Embryonic facial prominence (tissue), 1 donor: ENCODE results near the gene TMEM250.

Source experiments
- DNase-seq: peaks from one replicate; pipeline ENCODE4 v3.0.0-alpha.2; 2016; ENCODE audit errors: extremely low spot score

TMEM250 gene

GRCh38 chr9:136133191-136133958, 14.7 kb upstream of the TMEM250 start:
- DNase-seq: no peak

- no peak for DNase-seq
Observed at GRCh38 chr9:136132512-136133050, 13.9 kb upstream of the TMEM250 start.

- DNase-seq: no peak
Observed at GRCh38 chr9:136131629-136132511, 13.2 kb upstream of the TMEM250 start.

GRCh38 chr9:136129176-136129575, 10.5 kb upstream of the TMEM250 start:
- DNase-seq: no peak

GRCh38 chr9:136128436-136128835, 9.8 kb upstream of the TMEM250 start:
- DNase-seq: no peak

GRCh38 chr9:136127313-136127712, 8.6 kb upstream of the TMEM250 start:
- DNase-seq: no peak

GRCh38 chr9:136124976-136125692, 6.5 kb upstream of the TMEM250 start:
- no peak for DNase-seq

- DNase-seq: no peak
Observed at GRCh38 chr9:136122425-136123383, 4.0 kb upstream of the TMEM250 start.

GRCh38 chr9:136121801-136122200, 3.1 kb upstream of the TMEM250 start:
- no peak for DNase-seq

GRCh38 chr9:136120438-136120844, 1.8 kb upstream of the TMEM250 start:
- DNase-seq: no peak

- DNase-seq: no peak
Observed at GRCh38 chr9:136119883-136120393, 1.3 kb upstream of the TMEM250 start.

GRCh38 chr9:136119061-136119882, 597 bp upstream of the TMEM250 start:
- DNase-seq: no peak

GRCh38 chr9:136117916-136118319, 757 bp downstream of the TMEM250 start:
- DNase-seq: no peak

- no peak for DNase-seq
Observed at GRCh38 chr9:136117291-136117915, 1.3 kb downstream of the TMEM250 start.

- DNase-seq: no peak
Observed at GRCh38 chr9:136116360-136117098, 2.1 kb downstream of the TMEM250 start.

- DNase-seq: no peak
Observed at GRCh38 chr9:136115641-136116359, 2.9 kb downstream of the TMEM250 start.

GRCh38 chr9:136115206-136115605, 3.5 kb downstream of the TMEM250 start:
- no peak for DNase-seq

GRCh38 chr9:136114610-136115009, 4.1 kb downstream of the TMEM250 start:
- DNase-seq: no peak
